Measurements from ENCODE around the gene TMEM169. TPM values are rescaled to one million over a fixed set of nuclear protein-coding genes. Genes with fewer than 3 reads are reported as not detected.

TMEM169 gene
- polyA plus RNA-seq, 2 of the 4 experiments (the other 2 are of a cell fraction): 0.54 to 0.81 TPM

DNA sequence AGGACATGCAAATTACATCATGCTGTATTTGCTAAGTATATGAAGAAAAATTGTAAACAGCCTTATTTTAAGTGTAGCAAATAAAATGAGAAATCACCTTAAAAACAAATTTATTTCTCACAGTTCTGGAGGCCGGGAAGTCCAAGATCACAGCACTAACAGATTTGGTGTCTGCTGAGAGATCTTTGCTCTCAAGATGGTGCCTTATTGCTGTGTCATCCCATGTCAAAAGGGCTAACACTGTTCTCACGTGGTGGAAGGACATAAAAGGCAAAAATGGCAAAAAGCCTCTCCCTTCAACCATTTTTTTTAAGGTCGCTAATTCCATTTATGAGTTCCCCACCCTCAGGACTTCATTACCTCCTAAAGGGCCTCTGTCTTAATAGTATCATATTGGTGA lies 39.5 kb downstream of the TMEM169 start:
- WGBS (ENCODE audit: missing lambda C conversion rate): 77% methylated on average over 3 of the region's 3 CpGs
- Histone ChIP-seq H3K4me1 (peaks cover 5% of the 10 kb centered on the region; the same call in 1 of the 3 replicates), H3K4me3 (no peak overlapping the region), H3K9me3 (no peaks in the 10 kb centered on the region), H3K4me2 (no peak overlapping the region), H3K27ac (peak overlapping the region in 1 of 2 experiments; percentile 16; a peak in 4 of 6 replicates)
- POLR2A ChIA-PET: no interaction called here
- TF ChIP-seq, protein P1, sequence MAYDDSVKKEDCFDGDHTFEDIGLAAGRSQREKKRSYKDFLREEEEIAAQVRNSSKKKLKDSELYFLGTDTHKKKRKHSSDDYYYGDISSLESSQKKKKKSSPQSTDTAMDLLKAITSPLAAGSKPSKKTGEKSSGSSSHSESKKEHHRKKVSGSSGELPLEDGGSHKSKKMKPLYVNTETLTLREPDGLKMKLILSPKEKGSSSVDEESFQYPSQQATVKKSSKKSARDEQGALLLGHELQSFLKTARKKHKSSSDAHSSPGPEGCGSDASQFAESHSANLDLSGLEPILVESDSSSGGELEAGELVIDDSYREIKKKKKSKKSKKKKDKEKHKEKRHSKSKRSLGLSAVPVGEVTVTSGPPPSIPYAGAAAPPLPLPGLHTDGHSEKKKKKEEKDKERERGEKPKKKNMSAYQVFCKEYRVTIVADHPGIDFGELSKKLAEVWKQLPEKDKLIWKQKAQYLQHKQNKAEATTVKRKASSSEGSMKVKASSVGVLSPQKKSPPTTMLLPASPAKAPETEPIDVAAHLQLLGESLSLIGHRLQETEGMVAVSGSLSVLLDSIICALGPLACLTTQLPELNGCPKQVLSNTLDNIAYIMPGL (CRISPR knock-in tag; IDR thresholded peaks at IDR 0.05; ENCODE audit: borderline replicate concordance): no peak
- TF ChIP-seq RFX5 (IDR thresholded peaks at IDR 0.05) (no peak), SMC3 (IDR thresholded peaks at IDR 0.05) (no peak), ZC3H11A (IDR thresholded peaks at IDR 0.05) (no peak), TFCP2L1 (CRISPR knock-in tag; IDR thresholded peaks at IDR 0.05) (no peak), CEBPB (IDR thresholded peaks at IDR 0.05) (no peak), NPAS2 (CRISPR knock-in tag; IDR thresholded peaks at IDR 0.05; ENCODE audit: borderline replicate concordance) (no peak), FOSB (CRISPR knock-in tag; IDR thresholded peaks at IDR 0.05) (no peak), ZNF302 (CRISPR knock-in tag; IDR thresholded peaks at IDR 0.05) (no peak), RARB (CRISPR knock-in tag; IDR thresholded peaks at IDR 0.05) (no peak), MYC (IDR thresholded peaks at IDR 0.05; ENCODE audit: borderline replicate concordance, low read length) (no peak), HDAC2 (IDR thresholded peaks at IDR 0.05) (no peak)
- TF ChIP-seq, protein P2, sequence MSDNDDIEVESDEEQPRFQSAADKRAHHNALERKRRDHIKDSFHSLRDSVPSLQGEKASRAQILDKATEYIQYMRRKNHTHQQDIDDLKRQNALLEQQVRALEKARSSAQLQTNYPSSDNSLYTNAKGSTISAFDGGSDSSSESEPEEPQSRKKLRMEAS (IDR thresholded peaks at IDR 0.05): no peak
- TF ChIP-seq, protein P3, sequence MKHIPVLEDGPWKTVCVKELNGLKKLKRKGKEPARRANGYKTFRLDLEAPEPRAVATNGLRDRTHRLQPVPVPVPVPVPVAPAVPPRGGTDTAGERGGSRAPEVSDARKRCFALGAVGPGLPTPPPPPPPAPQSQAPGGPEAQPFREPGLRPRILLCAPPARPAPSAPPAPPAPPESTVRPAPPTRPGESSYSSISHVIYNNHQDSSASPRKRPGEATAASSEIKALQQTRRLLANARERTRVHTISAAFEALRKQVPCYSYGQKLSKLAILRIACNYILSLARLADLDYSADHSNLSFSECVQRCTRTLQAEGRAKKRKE (CRISPR knock-in tag; IDR thresholded peaks at IDR 0.05; ENCODE audit: low read depth): no peak
- TF ChIP-seq, protein P4, sequence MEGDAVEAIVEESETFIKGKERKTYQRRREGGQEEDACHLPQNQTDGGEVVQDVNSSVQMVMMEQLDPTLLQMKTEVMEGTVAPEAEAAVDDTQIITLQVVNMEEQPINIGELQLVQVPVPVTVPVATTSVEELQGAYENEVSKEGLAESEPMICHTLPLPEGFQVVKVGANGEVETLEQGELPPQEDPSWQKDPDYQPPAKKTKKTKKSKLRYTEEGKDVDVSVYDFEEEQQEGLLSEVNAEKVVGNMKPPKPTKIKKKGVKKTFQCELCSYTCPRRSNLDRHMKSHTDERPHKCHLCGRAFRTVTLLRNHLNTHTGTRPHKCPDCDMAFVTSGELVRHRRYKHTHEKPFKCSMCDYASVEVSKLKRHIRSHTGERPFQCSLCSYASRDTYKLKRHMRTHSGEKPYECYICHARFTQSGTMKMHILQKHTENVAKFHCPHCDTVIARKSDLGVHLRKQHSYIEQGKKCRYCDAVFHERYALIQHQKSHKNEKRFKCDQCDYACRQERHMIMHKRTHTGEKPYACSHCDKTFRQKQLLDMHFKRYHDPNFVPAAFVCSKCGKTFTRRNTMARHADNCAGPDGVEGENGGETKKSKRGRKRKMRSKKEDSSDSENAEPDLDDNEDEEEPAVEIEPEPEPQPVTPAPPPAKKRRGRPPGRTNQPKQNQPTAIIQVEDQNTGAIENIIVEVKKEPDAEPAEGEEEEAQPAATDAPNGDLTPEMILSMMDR (IDR thresholded peaks at IDR 0.05): no peak
- ATAC-seq (no peak), FAIRE-seq (no peak), DNase-seq (ENCODE audit: low read depth in 1 of 2, low spot score in 1 of 2) (no peak)
- CTCF ChIA-PET: no interaction called here

DNA sequence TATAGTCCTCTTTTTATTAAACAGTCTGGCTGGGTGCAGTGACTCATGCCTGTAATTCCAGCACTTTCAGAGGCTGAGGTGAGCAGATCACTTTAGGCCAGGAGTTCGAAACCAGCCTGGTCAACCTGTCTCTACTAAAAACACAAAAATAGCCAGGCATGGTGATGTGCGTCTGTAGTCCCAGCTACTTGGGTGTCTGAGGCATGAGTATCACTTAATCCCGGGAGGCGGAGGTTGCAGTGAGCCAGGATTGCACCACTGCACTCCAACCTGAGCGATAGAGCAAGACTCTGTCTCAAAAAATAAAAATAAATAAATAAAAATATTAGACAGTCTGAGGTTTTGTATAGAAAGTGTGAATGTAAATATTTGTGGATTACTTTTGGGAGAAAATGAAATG lies 45.2 kb downstream of the TMEM169 start:
- WGBS (ENCODE audit: missing lambda C conversion rate): 91% methylated on average over 5 of the region's 5 CpGs
- DNase-seq (ENCODE audit: low read depth in 1 of 2, low spot score in 1 of 2) (no peak), FAIRE-seq (no peak), ATAC-seq (no peak)
- Histone ChIP-seq H3K9me3 (no peaks in the 10 kb centered on the region), H3K4me3 (no peak overlapping the region), H3K27ac (no peak overlapping the region), H3K4me1 (no peaks in the 10 kb centered on the region), H3K4me2 (no peak overlapping the region)
- ChIA-PET POLR2A (no interaction called here), CTCF (interaction anchor here (1.4 kb wide), 1 partner anchor 13 kb away, joined by 3 read pairs; no protein-coding TSS in a partner anchor)
- no peak for TF ChIP-seq SMC3 (IDR thresholded peaks at IDR 0.05)
- no peak for TF ChIP-seq HOXB13 (CRISPR knock-in tag; IDR thresholded peaks at IDR 0.05; ENCODE audit: low read depth)
- no peak for TF ChIP-seq ZSCAN20 (CRISPR knock-in tag; IDR thresholded peaks at IDR 0.05)
- no peak for TF ChIP-seq POLR2A (IDR thresholded peaks at IDR 0.05; ENCODE audit: low read length)
- no peak for TF ChIP-seq ZC3H11A (IDR thresholded peaks at IDR 0.05)
- TF ChIP-seq, protein P1 (CRISPR knock-in tag; IDR thresholded peaks at IDR 0.05; ENCODE audit: borderline replicate concordance): no peak
- TF ChIP-seq, protein P2 (IDR thresholded peaks at IDR 0.05): no peak
- no peak for TF ChIP-seq TP53 (CRISPR knock-in tag; IDR thresholded peaks at IDR 0.05)
- no peak for TF ChIP-seq PHF8 (IDR thresholded peaks at IDR 0.05; ENCODE audit: borderline replicate concordance, low read depth)
- TF ChIP-seq CBX2 (IDR thresholded peaks at IDR 0.05; ENCODE audit: borderline replicate concordance, low read depth): no peak
- no peak for TF ChIP-seq HDAC2 (IDR thresholded peaks at IDR 0.05)
- TF ChIP-seq RAD21 (conservative IDR thresholded peaks at IDR 0.05 in 1 of 2, IDR thresholded peaks at IDR 0.05 in 1 of 2): no peak
